Neural progenitor cell (in vitro differentiated cells): ENCODE results near the gene MBD1.

Source experiments
- CTCF ChIP-seq: fragments of 200-600 bp; sonication (generic); IDR thresholded peaks from 2 replicates; pipeline ENCODE4 v1.5.1; 2017; ENCODE audit warnings: antibody characterized with exemption, mild to moderate bottlenecking
- EZH2 ChIP-seq: fragments of 200-600 bp; sonication (generic); IDR thresholded peaks from 2 replicates; pipeline ENCODE4 v1.6.1; 2017; ENCODE audit warnings: antibody characterized with exemption, mild to moderate bottlenecking, moderate library complexity
- EZH2phosphoT487 ChIP-seq: fragments of 200-600 bp; sonication (generic); IDR thresholded peaks from 2 replicates; pipeline ENCODE4 v1.6.1; 2017; ENCODE audit warnings: antibody characterized with exemption

- TF ChIP-seq EZH2 = no peak
- no peak for TF ChIP-seq CTCF
- no peak for TF ChIP-seq EZH2phosphoT487
Observed at GRCh38 chr18:50301074-50301473, 19.8 kb upstream of the MBD1 start.
